DND-41 (cell line): Measurements from ENCODE around the gene KCNMA1.

Source experiments
- EZH2 ChIP-seq: IDR thresholded peaks from 3 replicates; pipeline ENCODE4 v1.6.1; 2012; ENCODE audit warnings: borderline replicate concordance, low read depth, mild to moderate bottlenecking, moderate library complexity, low read length, inconsistent platforms; ENCODE audit not compliant: severe bottlenecking
- TF ChIP-seq, protein P1 (sequence below): IDR thresholded peaks from 2 replicates; pipeline ENCODE4 v1.5.1; 2012; ENCODE audit warnings: borderline replicate concordance, low read length, moderate library complexity, mild to moderate bottlenecking; ENCODE audit not compliant: poor library complexity, severe bottlenecking; ENCODE audit errors: extremely low read depth

DNA sequence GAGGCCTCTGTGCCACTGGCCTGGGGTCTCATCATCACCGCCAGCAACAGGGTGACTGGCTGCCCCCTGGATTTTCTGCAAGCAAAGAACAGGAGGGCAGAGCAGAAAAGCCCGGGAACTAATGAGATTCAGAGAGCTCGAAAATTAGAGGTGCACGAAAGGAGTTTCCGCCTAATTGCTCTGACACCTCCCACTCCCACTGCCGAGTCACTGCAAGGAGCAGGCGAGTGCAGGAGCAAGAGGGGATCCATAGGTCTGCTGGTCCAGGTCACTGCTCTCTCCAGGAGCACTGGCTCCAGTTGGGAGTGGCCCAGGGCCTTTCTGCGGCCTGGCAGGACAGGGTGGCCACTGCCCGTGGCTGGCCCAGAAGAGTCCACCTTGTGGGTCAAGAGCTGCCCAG, 276.2 kb downstream of the KCNMA1 start:
- TF ChIP-seq, protein P1, sequence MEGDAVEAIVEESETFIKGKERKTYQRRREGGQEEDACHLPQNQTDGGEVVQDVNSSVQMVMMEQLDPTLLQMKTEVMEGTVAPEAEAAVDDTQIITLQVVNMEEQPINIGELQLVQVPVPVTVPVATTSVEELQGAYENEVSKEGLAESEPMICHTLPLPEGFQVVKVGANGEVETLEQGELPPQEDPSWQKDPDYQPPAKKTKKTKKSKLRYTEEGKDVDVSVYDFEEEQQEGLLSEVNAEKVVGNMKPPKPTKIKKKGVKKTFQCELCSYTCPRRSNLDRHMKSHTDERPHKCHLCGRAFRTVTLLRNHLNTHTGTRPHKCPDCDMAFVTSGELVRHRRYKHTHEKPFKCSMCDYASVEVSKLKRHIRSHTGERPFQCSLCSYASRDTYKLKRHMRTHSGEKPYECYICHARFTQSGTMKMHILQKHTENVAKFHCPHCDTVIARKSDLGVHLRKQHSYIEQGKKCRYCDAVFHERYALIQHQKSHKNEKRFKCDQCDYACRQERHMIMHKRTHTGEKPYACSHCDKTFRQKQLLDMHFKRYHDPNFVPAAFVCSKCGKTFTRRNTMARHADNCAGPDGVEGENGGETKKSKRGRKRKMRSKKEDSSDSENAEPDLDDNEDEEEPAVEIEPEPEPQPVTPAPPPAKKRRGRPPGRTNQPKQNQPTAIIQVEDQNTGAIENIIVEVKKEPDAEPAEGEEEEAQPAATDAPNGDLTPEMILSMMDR, result no peak
- no peak for TF ChIP-seq EZH2
